Keratinocyte (primary cell): ENCODE data around the gene ETV5. TPM values are rescaled to one million over a fixed set of nuclear protein-coding genes. Genes with fewer than 3 reads are reported as not detected.

Source experiments
- DNase-seq: peaks from one replicate; pipeline ENCODE4 v3.0.0-alpha.2; 2011; ENCODE audit warnings: low read depth, missing footprints, low spot score
- FAIRE-seq: peaks from 2 replicates; lab custom pipeline; 2011; peaks lifted over from hg19 to GRCh38; lab: Jason Lieb, UNC
- H2AFZ ChIP-seq: 2 replicates; pipeline ENCODE4 v1.6.0; 2012; ENCODE audit warnings: low read length, control low read depth, inconsistent platforms; ENCODE audit not compliant: control insufficient read depth
- H3K27ac ChIP-seq: 2 replicates; pipeline ENCODE4 v1.5.1; 2011; ENCODE audit warnings: low read length; ENCODE audit not compliant: control insufficient read depth, insufficient read depth
- H3K27me3 ChIP-seq: 3 replicates; pipeline ENCODE4 v1.6.0; 2011; ENCODE audit warnings: low read length; ENCODE audit not compliant: control insufficient read depth, insufficient read depth; ENCODE audit errors: extremely low read depth
- H3K36me3 ChIP-seq, 2 experiments: 2 replicates in 1 of 2; 3 replicates in 1 of 2; pipeline ENCODE4 v1.5.1; 2011; ENCODE audit warnings: low read length in 2 of 2, mild to moderate bottlenecking in 1 of 2; ENCODE audit not compliant: control insufficient read depth in 2 of 2, insufficient read depth in 2 of 2; ENCODE audit errors: extremely low read depth in 1 of 2
- H3K4me1 ChIP-seq: 3 replicates; pipeline ENCODE4 v1.5.1; 2011; ENCODE audit warnings: low read length; ENCODE audit not compliant: control insufficient read depth, insufficient read depth; ENCODE audit errors: extremely low read depth
- H3K4me2 ChIP-seq: 3 replicates; pipeline ENCODE4 v1.6.0; 2011; ENCODE audit warnings: low read depth, low read length; ENCODE audit not compliant: control insufficient read depth, insufficient read depth; ENCODE audit errors: extremely low read depth
- H3K4me3 ChIP-seq, 3 experiments: fragments of 200-600 bp in 1 of 3; sonication (generic) in 1 of 3; 2 replicates in 2 of 3; 3 replicates in 1 of 3; pipeline ENCODE4 v1.5.1; 2011 to 2016; ENCODE audit warnings: low read length in 3 of 3, mild to moderate bottlenecking in 3 of 3, control low read depth in 2 of 3, inconsistent platforms in 1 of 3, low read depth in 1 of 3, mixed read lengths in 1 of 3, mixed run types in 1 of 3, moderate library complexity in 1 of 3; ENCODE audit not compliant: control insufficient read depth in 2 of 3, insufficient read depth in 2 of 3; ENCODE audit errors: extremely low read depth in 1 of 3
- H3K79me2 ChIP-seq: 2 replicates; pipeline ENCODE4 v1.6.0; 2012; ENCODE audit warnings: low read length; ENCODE audit not compliant: control insufficient read depth, insufficient read depth
- H3K9ac ChIP-seq: 3 replicates; pipeline ENCODE4 v1.6.0; 2011; ENCODE audit warnings: low read length; ENCODE audit not compliant: control insufficient read depth, insufficient read depth; ENCODE audit errors: extremely low read depth
- H3K9me1 ChIP-seq: 3 replicates; pipeline ENCODE4 v1.6.0; 2011; ENCODE audit warnings: low read length; ENCODE audit not compliant: control insufficient read depth, insufficient read depth; ENCODE audit errors: extremely low read depth
- H3K9me3 ChIP-seq: 2 replicates; pipeline ENCODE4 v1.5.1; 2012; ENCODE audit warnings: low read depth, low read length; ENCODE audit not compliant: control insufficient read depth
- H4K20me1 ChIP-seq: 3 replicates; pipeline ENCODE4 v1.6.0; 2011; ENCODE audit warnings: low read length; ENCODE audit not compliant: control insufficient read depth, insufficient read depth; ENCODE audit errors: extremely low read depth
- EZH2 ChIP-seq: IDR thresholded peaks from one replicate; pipeline ENCODE4 v1.6.1; 2012; ENCODE audit warnings: inconsistent platforms, mild to moderate bottlenecking, low read length, moderate library complexity
- dilution Hi-C: fragments of 300-500 bp; cut with MboI; formaldehyde crosslinking; loops from one replicate; pipeline ENCODE4 v1.7.0; 2020; ENCODE audit warnings: low sequenced_read_pairs; ENCODE audit not compliant: extremely low pct_ligation_motif_present
- polyA plus RNA-seq, 5 experiments: library from polyadenylated mRNA; depleted of rRNA in 3 of 5; stranded (reverse) in 3 of 5; stranded (forward) in 1 of 5; unstranded in 1 of 5; fragments of >200 nt; gene quantifications; 1 replicate in 1 of 5; 2 replicates in 3 of 5; 3 replicates in 1 of 5; pipeline versions ENCODE4 v1.2.1 to v1.2.3, GENCODE V29; 2011 to 2012; ENCODE audit warnings: missing spikeins in 2 of 5, low read depth in 1 of 5, low replicate concordance in 1 of 5
- small RNA-seq, 3 experiments: library from RNA; depleted of rRNA; stranded (forward); fragments of <200 nt; gene quantifications; one replicate each; pipeline ENCODE3, GENCODE V24; 2012; ENCODE audit warnings: low read depth in 3 of 3, low replicate concordance in 1 of 3; ENCODE audit not compliant: insufficient read length in 3 of 3
- TF ChIP-seq, protein P1 (sequence below), 3 experiments: IDR thresholded peaks in 1 of 3; conservative IDR thresholded peaks in 1 of 3; optimal IDR thresholded peaks in 1 of 3; 2 replicates in 2 of 3; 3 replicates in 1 of 3; pipeline versions ENCODE3 to v1.5.1; 2011; ENCODE audit warnings: low read length in 3 of 3, mild to moderate bottlenecking in 3 of 3, moderate library complexity in 2 of 3, control low read depth in 1 of 3, inconsistent platforms in 1 of 3; ENCODE audit not compliant: insufficient read depth in 2 of 3; ENCODE audit errors: extremely low read depth in 1 of 3

Gene ETV5
- polyA plus RNA-seq, 1 donor (not counting 4 experiments of a cell fraction or from before 2014, with no cell fraction given), result 28.7 TPM

DNA sequence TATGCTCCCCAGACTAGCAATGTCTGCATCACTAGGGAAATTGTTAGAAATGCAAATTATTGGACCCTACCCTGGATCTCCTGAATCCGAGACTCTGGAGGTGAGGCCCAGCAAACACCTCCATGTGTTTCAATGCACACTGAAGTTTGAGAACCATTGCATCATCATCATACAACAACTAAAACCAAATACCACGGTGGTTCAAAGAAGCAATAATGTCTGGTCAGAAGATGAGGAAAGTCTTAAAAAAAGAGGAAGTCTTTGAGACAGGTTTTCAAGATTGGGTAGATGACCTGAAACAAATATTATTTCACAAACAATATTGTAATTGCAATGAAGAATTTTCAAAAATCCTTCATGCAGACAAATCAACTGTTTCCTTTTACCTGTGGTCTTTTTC, 110.8 kb downstream of the ETV5 start:
- Histone ChIP-seq H3K36me3 (no peaks in the 10 kb centered on the region), H3K9me3 (no peaks in the 10 kb centered on the region), H3K4me2 (no peak overlapping the region), H3K4me1 (no peaks in the 10 kb centered on the region), H3K27me3 (peaks cover 5% of the 10 kb centered on the region), H3K4me3 (no peak overlapping the region), H4K20me1 (no peaks in the 10 kb centered on the region), H3K27ac (no peak overlapping the region), H2AFZ (no peak overlapping the region), H3K79me2 (no peaks in the 10 kb centered on the region), H3K9ac (no peak overlapping the region), H3K9me1 (no peaks in the 10 kb centered on the region)
- TF ChIP-seq, protein P1, sequence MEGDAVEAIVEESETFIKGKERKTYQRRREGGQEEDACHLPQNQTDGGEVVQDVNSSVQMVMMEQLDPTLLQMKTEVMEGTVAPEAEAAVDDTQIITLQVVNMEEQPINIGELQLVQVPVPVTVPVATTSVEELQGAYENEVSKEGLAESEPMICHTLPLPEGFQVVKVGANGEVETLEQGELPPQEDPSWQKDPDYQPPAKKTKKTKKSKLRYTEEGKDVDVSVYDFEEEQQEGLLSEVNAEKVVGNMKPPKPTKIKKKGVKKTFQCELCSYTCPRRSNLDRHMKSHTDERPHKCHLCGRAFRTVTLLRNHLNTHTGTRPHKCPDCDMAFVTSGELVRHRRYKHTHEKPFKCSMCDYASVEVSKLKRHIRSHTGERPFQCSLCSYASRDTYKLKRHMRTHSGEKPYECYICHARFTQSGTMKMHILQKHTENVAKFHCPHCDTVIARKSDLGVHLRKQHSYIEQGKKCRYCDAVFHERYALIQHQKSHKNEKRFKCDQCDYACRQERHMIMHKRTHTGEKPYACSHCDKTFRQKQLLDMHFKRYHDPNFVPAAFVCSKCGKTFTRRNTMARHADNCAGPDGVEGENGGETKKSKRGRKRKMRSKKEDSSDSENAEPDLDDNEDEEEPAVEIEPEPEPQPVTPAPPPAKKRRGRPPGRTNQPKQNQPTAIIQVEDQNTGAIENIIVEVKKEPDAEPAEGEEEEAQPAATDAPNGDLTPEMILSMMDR (optimal IDR thresholded peaks at IDR 0.05 in 1 of 3, IDR thresholded peaks at IDR 0.05 in 1 of 3, conservative IDR thresholded peaks at IDR 0.05 in 1 of 3; ENCODE audit: extremely low read depth in 1 of 3, insufficient read depth in 2 of 3, low read length in 3 of 3), result no peak
- no peak for TF ChIP-seq EZH2
- FAIRE-seq (peak; percentile 17), DNase-seq (no peak)
- dilution Hi-C loops, result no loop called here

DNA sequence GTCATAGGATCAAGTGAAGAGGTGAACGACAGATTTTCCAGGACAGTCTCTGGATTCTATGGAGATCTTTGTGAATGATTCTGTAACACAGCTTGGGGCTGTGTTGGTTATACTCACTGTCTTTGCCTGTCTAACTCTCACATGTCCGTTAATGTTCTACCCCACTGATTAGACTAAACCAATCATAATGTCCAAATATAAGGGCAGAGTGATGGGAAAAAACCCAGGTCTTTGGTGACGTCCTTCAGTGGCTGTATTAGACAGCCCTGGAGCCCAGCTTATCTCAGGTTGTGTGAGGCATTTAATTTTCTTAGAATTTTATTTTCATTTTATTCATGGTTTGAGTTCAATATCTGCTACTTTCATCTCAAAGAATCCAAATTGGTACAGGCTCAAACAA, 111.8 kb downstream of the ETV5 start:
- Histone ChIP-seq H3K79me2 (no peaks in the 10 kb centered on the region), H3K4me2 (no peak overlapping the region), H3K27ac (no peak overlapping the region), H3K9ac (no peak overlapping the region), H4K20me1 (no peaks in the 10 kb centered on the region), H3K4me1 (no peaks in the 10 kb centered on the region), H3K36me3 (no peaks in the 10 kb centered on the region), H2AFZ (no peak overlapping the region), H3K27me3 (peaks cover 6% of the 10 kb centered on the region), H3K9me1 (no peaks in the 10 kb centered on the region), H3K9me3 (no peaks in the 10 kb centered on the region), H3K4me3 (no peak overlapping the region)
- FAIRE-seq (no peak), DNase-seq (no peak)
- no peak for TF ChIP-seq EZH2
- TF ChIP-seq, protein P1 (optimal IDR thresholded peaks at IDR 0.05 in 1 of 3, IDR thresholded peaks at IDR 0.05 in 1 of 3, conservative IDR thresholded peaks at IDR 0.05 in 1 of 3; ENCODE audit: extremely low read depth in 1 of 3, insufficient read depth in 2 of 3, low read length in 3 of 3), result no peak
- dilution Hi-C loops, result no loop called here

Small RNA genes within 50 kb of the gene (small RNA-seq; reads per million reads assigned to genes)
- gene RF00017, result 0 reads per million in 3 experiments

Other genes with a start within 250 kb of the ETV5 start
- gene TRA2B, start 171.1 kb downstream of the ETV5 start, polyA plus RNA-seq, result 105 to 195 TPM (median 132 TPM) in 3 replicates